BLaER1 treated with 17β-estradiol and CSF1 and Interleukin-3, amounts not matched to agents 10 nM and 100 nM (cell line): ENCODE data around the gene RECK.

Source experiments
- H3K27ac ChIP-seq, 11 experiments: shearing (Covaris generic); formaldehyde crosslinking; 2 replicates each; pipeline ENCODE4 v1.8.1; 2022
- H3K27me3 ChIP-seq, 11 experiments: shearing (Covaris generic); formaldehyde crosslinking; 2 replicates each; pipeline ENCODE4 v1.8.1; 2022
- H3K36me3 ChIP-seq, 11 experiments: shearing (Covaris generic); formaldehyde crosslinking; 2 replicates each; pipeline ENCODE4 v1.8.1; 2022
- H3K4me1 ChIP-seq, 10 experiments: shearing (Covaris generic); formaldehyde crosslinking; 2 replicates each; pipeline ENCODE4 v1.8.1; 2022
- H3K4me2 ChIP-seq, 11 experiments: shearing (Covaris generic); formaldehyde crosslinking; 2 replicates each; pipeline ENCODE4 v1.8.1; 2022
- H3K4me3 ChIP-seq, 10 experiments: shearing (Covaris generic); formaldehyde crosslinking; 2 replicates each; pipeline ENCODE4 v1.8.1; 2022
- H3K9ac ChIP-seq, 11 experiments: shearing (Covaris generic); formaldehyde crosslinking; 2 replicates each; pipeline ENCODE4 v1.8.1; 2022
- H3K9me3 ChIP-seq, 11 experiments: shearing (Covaris generic); formaldehyde crosslinking; replicated peaks in 1 of 11; 2 replicates each; pipeline ENCODE4 v1.8.1; 2022
- H4K20me1 ChIP-seq, 11 experiments: shearing (Covaris generic); formaldehyde crosslinking; 2 replicates each; pipeline ENCODE4 v1.8.1; 2022
- Cebpa-rat ChIP-seq, 11 experiments: shearing (Covaris generic); IDR thresholded peaks; 2 replicates each; pipeline ENCODE4 v1.8.1; 2022

RECK gene

DNA sequence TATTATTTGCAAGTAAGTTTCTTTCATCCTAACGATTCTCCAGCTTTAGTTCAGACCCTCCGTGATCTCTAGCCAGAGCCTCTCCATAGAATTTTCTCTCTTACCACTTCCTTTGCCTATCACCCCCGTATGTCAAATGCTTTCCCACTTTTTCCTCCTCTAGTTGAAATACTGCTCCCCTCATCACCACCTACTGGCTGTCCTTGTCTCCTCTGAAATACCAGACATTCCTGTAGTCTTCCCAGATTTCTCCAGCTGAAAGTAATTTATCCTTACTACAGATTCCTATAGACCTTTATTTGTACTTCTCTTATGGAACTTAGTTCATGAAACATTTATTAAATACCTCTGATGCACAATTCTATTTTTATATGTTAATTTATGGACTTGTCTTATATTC, 63.8 kb downstream of the RECK start:
- Histone ChIP-seq H4K20me1 (no peaks in the 10 kb centered on the region), H3K4me2 (no peak overlapping the region), H3K36me3 (peaks cover 0 to 75% (median 16%) of the 10 kb centered on the region in 11 experiments; a peak in 16 of 22 replicates), H3K4me3 (no peak overlapping the region), H3K4me1 (peaks cover 0 to 8% (median 0%) of the 10 kb centered on the region in 10 experiments; a peak in 1 of 20 replicates), H3K27me3 (no peaks in the 10 kb centered on the region), H3K27ac (no peak overlapping the region), H3K9me3 (no peaks in the 10 kb centered on the region), H3K9ac (0 out of 22 replicates have a peak overlapping the region, but pooled peaks of 1 of the 11 experiments have one; percentile 2)
- TF ChIP-seq Cebpa-rat (IDR thresholded peaks at IDR 0.05): no peak

DNA sequence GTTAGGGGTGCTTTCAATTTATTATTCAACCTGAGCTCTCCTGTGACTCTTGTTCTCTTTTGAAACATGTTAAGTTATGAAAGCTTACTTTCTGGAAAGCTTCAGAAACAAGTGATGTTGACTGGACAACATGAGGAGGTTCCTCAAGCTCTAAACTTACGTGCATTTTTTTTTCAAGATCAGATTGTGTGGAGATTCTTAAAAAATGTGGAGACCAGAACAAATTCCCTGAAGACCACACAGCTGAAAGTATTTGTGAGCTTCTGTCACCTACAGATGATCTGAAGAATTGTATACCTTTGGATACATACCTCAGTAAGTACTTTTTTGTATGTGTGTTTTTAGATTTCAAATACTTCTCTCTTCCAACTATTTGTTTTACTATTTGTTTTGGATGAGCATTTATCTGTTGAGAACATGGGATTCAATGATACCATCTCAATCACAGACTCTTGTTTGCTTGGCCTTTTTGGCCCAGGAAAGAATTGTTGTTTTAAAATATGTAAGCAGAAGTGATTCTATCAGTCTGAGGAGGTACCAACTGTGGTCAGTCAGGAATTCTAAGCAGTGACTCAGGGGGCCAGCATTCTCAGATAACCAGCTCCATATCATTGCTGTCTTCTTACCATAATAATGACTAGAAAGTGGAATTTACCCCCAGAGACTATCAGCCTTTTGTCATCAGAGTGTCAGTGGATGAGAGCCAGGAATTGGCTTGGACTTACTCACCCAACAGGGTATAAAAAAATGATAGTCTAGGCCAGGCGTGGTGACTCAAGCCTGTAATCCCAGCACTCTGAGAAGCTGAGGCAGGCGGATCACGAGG, 65.4 kb downstream of the RECK start:
- Histone ChIP-seq H3K9ac (no peak overlapping the region; a peak in 2 of 22 replicates), H3K9me3 (no peaks in the 10 kb centered on the region), H3K36me3 (peaks cover 0 to 78% (median 29%) of the 10 kb centered on the region in 11 experiments; a peak in 17 of 22 replicates), H3K4me1 (peaks cover 0 to 8% (median 0%) of the 10 kb centered on the region in 10 experiments; a peak in 1 of 20 replicates), H4K20me1 (no peaks in the 10 kb centered on the region), H3K4me2 (no peak overlapping the region), H3K4me3 (no peak overlapping the region), H3K27ac (no peak overlapping the region), H3K27me3 (no peaks in the 10 kb centered on the region)
- TF ChIP-seq Cebpa-rat (IDR thresholded peaks at IDR 0.05): no peak

DNA sequence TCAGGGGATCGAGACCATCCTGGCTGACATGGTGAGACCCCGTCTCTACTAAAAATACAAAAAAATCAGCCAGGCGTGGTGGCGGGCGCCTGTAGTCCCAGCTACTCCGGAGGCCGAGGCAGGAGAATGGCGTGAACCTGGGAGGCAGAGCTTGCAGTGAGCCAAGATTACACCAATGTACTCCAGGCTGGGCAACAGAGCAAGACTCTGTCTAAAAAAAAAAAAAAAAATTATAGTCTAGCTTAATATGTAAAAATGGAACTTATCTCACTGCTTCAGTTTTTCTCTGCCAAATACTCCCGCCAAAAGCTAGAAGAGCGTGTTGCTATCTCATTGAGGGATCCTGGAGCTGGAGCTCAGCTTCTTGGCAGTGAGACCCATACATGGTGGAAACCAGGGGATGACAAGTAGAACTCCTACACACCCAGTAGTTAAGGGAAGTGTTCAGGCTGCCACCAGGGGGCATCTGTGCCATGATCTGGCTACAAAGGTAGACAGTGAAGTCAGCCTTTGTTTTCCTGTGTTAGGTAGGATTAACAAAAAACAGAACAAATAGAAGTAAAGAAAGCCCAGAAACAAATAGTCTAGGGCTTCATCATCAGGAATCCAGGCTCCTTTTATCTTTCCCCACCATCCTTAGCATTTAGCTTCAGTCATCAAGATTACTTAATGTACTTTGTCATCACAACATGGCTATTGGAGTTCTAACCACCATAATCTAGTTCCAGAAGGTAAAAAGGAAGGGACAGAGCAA, 66.2 kb downstream of the RECK start:
- Histone ChIP-seq H4K20me1 (no peaks in the 10 kb centered on the region), H3K36me3 (peaks cover 3 to 81% (median 37%) of the 10 kb centered on the region in 11 experiments; a peak in 19 of 22 replicates), H3K27ac (no peak overlapping the region), H3K9me3 (no peaks in the 10 kb centered on the region), H3K4me3 (no peak overlapping the region), H3K9ac (no peak overlapping the region), H3K27me3 (no peaks in the 10 kb centered on the region), H3K4me2 (no peak overlapping the region), H3K4me1 (peaks cover 0 to 8% (median 0%) of the 10 kb centered on the region in 10 experiments; a peak in 1 of 20 replicates)
- TF ChIP-seq Cebpa-rat (IDR thresholded peaks at IDR 0.05): no peak

DNA sequence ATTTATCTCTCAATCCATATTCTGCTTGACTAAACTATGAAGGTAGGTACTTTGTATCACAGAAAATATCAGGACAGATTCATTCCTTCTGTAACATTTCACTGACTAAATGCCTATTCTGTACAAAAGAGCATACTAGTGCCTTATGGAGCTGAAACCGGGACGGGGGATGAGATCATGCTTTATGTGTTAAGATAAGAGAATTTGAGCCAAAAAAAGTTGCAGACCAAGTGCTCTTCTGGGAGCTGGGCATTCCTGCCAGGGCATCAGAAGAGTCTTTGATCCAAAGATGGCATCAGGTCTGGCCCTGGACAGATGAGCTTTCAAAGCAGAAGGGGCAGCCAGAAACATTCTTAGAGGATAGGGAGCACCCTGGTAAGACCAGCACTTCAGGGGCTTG, 72.4 kb downstream of the RECK start:
- H3K9me3 ChIP-seq: no peaks in the 10 kb centered on the region
- no peak overlapping the region for H3K4me2 ChIP-seq
- no peak overlapping the region for H3K9ac ChIP-seq
- H3K27ac ChIP-seq: no peak overlapping the region
- no peak overlapping the region for H3K4me3 ChIP-seq
- no peaks in the 10 kb centered on the region for H3K27me3 ChIP-seq
- H3K36me3 ChIP-seq: peaks cover 41 to 97% (median 93%) of the 10 kb centered on the region in 11 experiments
- H4K20me1 ChIP-seq: no peaks in the 10 kb centered on the region
- no peaks in the 10 kb centered on the region for H3K4me1 ChIP-seq
- TF ChIP-seq Cebpa-rat (IDR thresholded peaks at IDR 0.05): no peak

DNA sequence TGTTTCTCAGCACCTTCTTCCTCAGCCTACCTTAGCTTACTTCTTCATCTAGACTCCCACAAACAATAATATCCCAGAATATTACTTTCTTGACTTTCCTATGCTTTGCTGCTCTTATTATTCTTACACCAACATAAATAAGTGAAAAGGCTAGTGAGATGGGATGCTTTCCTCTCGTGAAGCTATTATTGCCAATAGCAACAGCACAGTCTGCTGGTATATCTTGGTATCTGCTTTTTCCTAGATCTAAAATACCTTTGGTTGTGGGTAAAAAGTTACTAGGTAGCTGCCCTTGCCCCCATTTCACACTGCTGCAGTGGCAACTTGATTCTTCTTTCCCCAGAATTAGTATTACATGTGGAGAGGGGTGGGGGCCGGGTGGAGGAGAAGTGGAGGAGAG, 73.7 kb downstream of the RECK start:
- TF ChIP-seq Cebpa-rat (IDR thresholded peaks at IDR 0.05): no peak
- Histone ChIP-seq H3K4me3 (no peak overlapping the region), H3K9ac (no peak overlapping the region), H3K4me2 (no peak overlapping the region), H3K4me1 (no peaks in the 10 kb centered on the region), H3K9me3 (no peaks in the 10 kb centered on the region), H3K27ac (no peak overlapping the region), H3K36me3 (peaks cover 36 to 95% (median 89%) of the 10 kb centered on the region in 11 experiments), H4K20me1 (no peaks in the 10 kb centered on the region), H3K27me3 (no peaks in the 10 kb centered on the region)

DNA sequence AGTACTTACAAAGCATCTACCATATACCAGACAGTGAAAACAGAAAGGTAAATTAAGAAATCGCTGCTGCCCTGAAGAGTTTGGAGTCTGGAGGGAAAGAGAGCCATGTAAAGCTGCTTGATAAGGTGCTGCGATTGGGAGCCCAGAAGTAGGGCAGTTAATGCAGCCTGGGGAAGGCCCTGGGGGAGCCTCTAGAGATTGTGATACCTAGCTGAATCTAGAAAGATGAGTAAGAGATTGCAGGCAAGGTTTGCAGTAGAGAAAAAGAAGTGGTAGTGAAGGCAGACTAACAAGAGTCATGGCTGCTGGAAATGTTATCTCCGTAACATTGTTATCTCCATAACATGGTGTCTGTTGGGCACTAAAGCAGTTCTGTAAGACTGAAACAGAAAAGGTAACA, 75.8 kb downstream of the RECK start:
- Histone ChIP-seq H3K4me1 (no peaks in the 10 kb centered on the region), H3K9me3 (no peaks in the 10 kb centered on the region), H3K4me2 (no peak overlapping the region), H3K36me3 (peaks cover 42 to 93% (median 84%) of the 10 kb centered on the region in 11 experiments), H4K20me1 (no peaks in the 10 kb centered on the region), H3K4me3 (no peak overlapping the region), H3K9ac (no peak overlapping the region), H3K27me3 (no peaks in the 10 kb centered on the region), H3K27ac (no peak overlapping the region)
- TF ChIP-seq Cebpa-rat (IDR thresholded peaks at IDR 0.05): no peak

DNA sequence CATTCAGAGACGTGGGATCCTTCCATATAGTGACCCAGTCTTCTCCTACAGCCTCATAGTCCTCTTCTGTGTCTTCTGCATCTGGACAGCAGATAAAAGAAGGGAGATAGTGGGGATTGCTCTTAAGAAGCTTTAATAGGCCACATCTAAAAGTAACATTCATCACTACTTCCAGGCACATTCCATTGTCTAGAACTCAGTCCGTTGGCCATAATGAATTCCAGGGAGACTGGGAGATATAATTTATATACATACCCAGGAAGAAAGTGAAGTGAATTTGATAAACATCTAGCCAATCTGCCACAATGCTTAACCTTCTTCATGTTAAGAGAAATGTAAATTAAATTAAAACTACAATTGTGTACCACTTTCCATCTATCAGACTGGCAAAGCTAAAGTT, 77.3 kb downstream of the RECK start:
- Histone ChIP-seq H4K20me1 (no peaks in the 10 kb centered on the region), H3K36me3 (peaks cover 50 to 93% (median 83%) of the 10 kb centered on the region in 11 experiments), H3K4me2 (no peak overlapping the region), H3K4me1 (no peaks in the 10 kb centered on the region), H3K9ac (no peak overlapping the region), H3K27me3 (no peaks in the 10 kb centered on the region), H3K9me3 (no peaks in the 10 kb centered on the region), H3K4me3 (no peak overlapping the region), H3K27ac (no peak overlapping the region)
- TF ChIP-seq Cebpa-rat (IDR thresholded peaks at IDR 0.05): no peak

DNA sequence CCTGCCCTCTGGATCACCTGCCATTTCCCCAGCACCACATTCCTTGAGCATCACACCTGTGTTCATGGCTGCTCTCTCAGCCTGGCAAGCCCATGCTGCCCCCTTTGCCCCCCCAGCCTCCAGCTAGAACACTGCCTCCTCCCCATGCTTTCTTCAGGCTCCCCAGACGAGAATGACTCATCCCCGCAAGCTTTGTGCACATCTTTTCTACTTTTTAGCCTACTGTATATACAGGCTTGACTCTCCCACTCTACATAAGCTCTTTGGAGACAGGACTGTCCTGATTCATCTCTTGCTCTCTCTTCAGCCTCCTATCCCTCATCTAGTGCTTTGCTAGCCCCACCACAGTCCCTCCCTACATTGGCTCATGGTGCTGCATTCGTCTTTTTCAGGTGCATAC, 79.9 kb downstream of the RECK start:
- H3K4me1 ChIP-seq: no peaks in the 10 kb centered on the region
- H3K9ac ChIP-seq: no peak overlapping the region
- H4K20me1 ChIP-seq: 0 out of 22 replicates have a peak, but pooled peaks cover 0 to 6% (median 0%) of the 10 kb centered on the region in 11 experiments
- H3K4me3 ChIP-seq: no peak overlapping the region
- H3K36me3 ChIP-seq: peaks cover 30 to 90% (median 80%) of the 10 kb centered on the region in 11 experiments
- H3K27ac ChIP-seq: no peak overlapping the region
- no peak for TF ChIP-seq Cebpa-rat (IDR thresholded peaks at IDR 0.05)
- no peaks in the 10 kb centered on the region for H3K9me3 ChIP-seq
- H3K27me3 ChIP-seq: no peaks in the 10 kb centered on the region
- no peak overlapping the region for H3K4me2 ChIP-seq

DNA sequence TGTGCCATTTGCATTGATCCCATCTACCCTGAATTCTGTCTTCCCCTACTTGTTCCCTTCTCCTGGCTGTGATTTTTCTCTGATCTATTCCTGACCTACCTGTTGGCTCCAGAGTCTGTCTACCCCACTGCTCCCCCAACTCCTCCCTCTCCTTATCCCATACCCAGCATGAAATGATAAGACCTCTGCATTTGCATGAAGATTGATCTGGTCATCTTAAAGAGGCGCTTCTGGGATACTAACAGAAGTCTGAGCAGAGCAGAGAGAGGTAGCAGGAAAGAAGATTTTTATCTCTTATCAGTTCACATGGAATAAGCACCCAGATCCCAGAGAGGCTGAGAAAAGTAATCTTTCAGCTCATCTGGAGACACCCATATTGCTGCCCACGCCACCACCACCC, 81.5 kb downstream of the RECK start:
- TF ChIP-seq Cebpa-rat (IDR thresholded peaks at IDR 0.05): no peak
- Histone ChIP-seq H3K27ac (no peak overlapping the region), H3K36me3 (peaks cover 41 to 90% (median 80%) of the 10 kb centered on the region in 11 experiments)

More for the DNA sequence above, 81.5 kb downstream of the RECK start:
- Histone ChIP-seq H3K27me3 (no peaks in the 10 kb centered on the region), H3K9me3 (no peaks in the 10 kb centered on the region), H3K4me1 (no peaks in the 10 kb centered on the region), H4K20me1 (0 out of 22 replicates have a peak, but pooled peaks cover 0 to 6% (median 0%) of the 10 kb centered on the region in 11 experiments), H3K4me2 (no peak overlapping the region), H3K9ac (no peak overlapping the region), H3K4me3 (no peak overlapping the region)
